HTERT RPE-1 (cell line): ENCODE results near the gene PKD2.
"Not testable (repeated sequence)": the region's sequence is repeated elsewhere in the genome, so short reads cannot be mapped to it uniquely, and the experiment has no call there.

Experiments
- in situ Hi-C: fragments of 300-500 bp; cut with MboI; formaldehyde crosslinking; loops from 4 replicates; pipeline ENCODE4 v1.14.3; 2020; ENCODE audit warnings: low sequenced_read_pairs

The PKD2 gene

GRCh38 chr4:88025868-88026661 lies 18.6 kb downstream of the PKD2 start:
- in situ Hi-C loops: not testable (repeated sequence)

- in situ Hi-C loops: no loop called here
Observed at GRCh38 chr4:88027611-88028608, 20.5 kb downstream of the PKD2 start.

GRCh38 chr4:88028946-88029345 lies 21.5 kb downstream of the PKD2 start:
- in situ Hi-C loops: no loop called here

GRCh38 chr4:88029556-88029955 lies 22.1 kb downstream of the PKD2 start:
- in situ Hi-C loops: no loop called here

GRCh38 chr4:88030565-88031310 lies 23.3 kb downstream of the PKD2 start:
- in situ Hi-C loops: no loop called here

GRCh38 chr4:88033309-88033708 lies 25.9 kb downstream of the PKD2 start:
- in situ Hi-C loops: no loop called here

- in situ Hi-C loops: no loop called here
Observed at GRCh38 chr4:88035292-88035691, 27.9 kb downstream of the PKD2 start.

- in situ Hi-C loops: no loop called here
Observed at GRCh38 chr4:88037447-88037846, 30.0 kb downstream of the PKD2 start.

- in situ Hi-C loops: no loop called here
Observed at GRCh38 chr4:88037936-88038335, 30.5 kb downstream of the PKD2 start.

GRCh38 chr4:88040707-88041106 lies 33.3 kb downstream of the PKD2 start:
- in situ Hi-C loops: no loop called here

GRCh38 chr4:88041626-88042025 lies 34.2 kb downstream of the PKD2 start:
- in situ Hi-C loops: no loop called here

GRCh38 chr4:88043001-88043400 lies 35.6 kb downstream of the PKD2 start:
- in situ Hi-C loops: no loop called here

GRCh38 chr4:88043586-88044340 lies 36.3 kb downstream of the PKD2 start:
- in situ Hi-C loops: no loop called here

GRCh38 chr4:88045021-88045420 lies 37.6 kb downstream of the PKD2 start:
- in situ Hi-C loops: no loop called here

GRCh38 chr4:88054229-88054628 lies 46.8 kb downstream of the PKD2 start:
- in situ Hi-C loops: no loop called here

GRCh38 chr4:88054901-88055300 lies 47.5 kb downstream of the PKD2 start:
- in situ Hi-C loops: no loop called here

GRCh38 chr4:88058295-88058694 lies 50.9 kb downstream of the PKD2 start:
- in situ Hi-C loops: no loop called here

GRCh38 chr4:88059766-88060165 lies 52.3 kb downstream of the PKD2 start:
- in situ Hi-C loops: no loop called here

GRCh38 chr4:88060431-88060830 lies 53.0 kb downstream of the PKD2 start:
- in situ Hi-C loops: no loop called here

GRCh38 chr4:88062311-88062710 lies 54.9 kb downstream of the PKD2 start:
- in situ Hi-C loops: no loop called here
